GM23338 (cell line): ENCODE measurements around the gene SELENOT. TPM values are rescaled to one million over a fixed set of nuclear protein-coding genes. Genes with fewer than 3 reads are reported as not detected.

ENCODE experiments used
- ATAC-seq: fragments of 200-7000 bp; cut with Tn5 transposase; 3 replicates; pipeline ENCODE4 v1.9.1; 2020
- DNase-seq: peaks from one replicate; pipeline ENCODE4 v3.0.0-alpha.2; 2015; ENCODE audit warnings: low spot score
- H2AFZ ChIP-seq: fragments of 200-600 bp; sonication (generic); 2 replicates; pipeline ENCODE4 v1.8.0; 2016; ENCODE audit warnings: antibody characterized with exemption, mild to moderate bottlenecking, moderate library complexity
- H3F3A ChIP-seq: fragments of 200-600 bp; sonication (generic); replicated peaks from 2 replicates; pipeline ENCODE4 v1.8.0; 2017; ENCODE audit warnings: antibody characterized with exemption, mixed run types, low read depth
- H3K27ac ChIP-seq: fragments of 200-600 bp; sonication (generic); 2 replicates; pipeline ENCODE4 v1.6.1; 2016; ENCODE audit warnings: low read depth
- H3K27me3 ChIP-seq: fragments of 200-600 bp; sonication (generic); 2 replicates; pipeline ENCODE4 v1.8.0; 2016; ENCODE audit warnings: mild to moderate bottlenecking, mixed run types, moderate library complexity; ENCODE audit not compliant: insufficient read depth
- H3K36me3 ChIP-seq: fragments of 200-600 bp; sonication (generic); 2 replicates; pipeline ENCODE4 v1.8.0; 2016; ENCODE audit warnings: mild to moderate bottlenecking; ENCODE audit not compliant: insufficient read depth
- H3K4me1 ChIP-seq: fragments of 200-600 bp; sonication (generic); 2 replicates; pipeline ENCODE4 v1.8.0; 2016; ENCODE audit warnings: mild to moderate bottlenecking, moderate library complexity; ENCODE audit not compliant: insufficient read depth
- H3K4me2 ChIP-seq: fragments of 200-600 bp; sonication (generic); 2 replicates; pipeline ENCODE4 v1.7.1; 2017; ENCODE audit warnings: mixed run types
- H3K4me3 ChIP-seq: fragments of 200-600 bp; sonication (generic); 2 replicates; pipeline ENCODE4 v1.6.1; 2016; ENCODE audit warnings: mixed run types
- H3K79me2 ChIP-seq: fragments of 200-600 bp; sonication (generic); replicated peaks from 2 replicates; pipeline ENCODE4 v1.8.0; 2017; ENCODE audit warnings: mild to moderate bottlenecking; ENCODE audit not compliant: insufficient read depth
- H3K9me2 ChIP-seq: fragments of 200-600 bp; sonication (generic); 2 replicates; pipeline ENCODE4 v1.8.0; 2017; ENCODE audit not compliant: insufficient read depth
- H4K20me1 ChIP-seq: fragments of 200-600 bp; sonication (generic); replicated peaks from 2 replicates; pipeline ENCODE4 v1.8.0; 2017; ENCODE audit warnings: mild to moderate bottlenecking; ENCODE audit not compliant: insufficient read depth
- H3K27ac Mint-ChIP-seq: 2 replicates; pipeline ENCODE4 v1.8.0; 2020; ENCODE audit warnings: inconsistent platforms, mild to moderate bottlenecking, moderate library complexity, mixed read lengths
- H3K27me3 Mint-ChIP-seq: 3 replicates; pipeline ENCODE4 v1.8.0; 2022; ENCODE audit warnings: low read depth, mild to moderate bottlenecking, moderate library complexity, mixed read lengths, inconsistent platforms; ENCODE audit not compliant: insufficient read depth, poor library complexity
- H3K36me3 Mint-ChIP-seq: 3 replicates; pipeline ENCODE4 v1.8.0; 2021; ENCODE audit warnings: low read depth, mild to moderate bottlenecking, inconsistent platforms, moderate library complexity, mixed read lengths
- H3K4me1 Mint-ChIP-seq: 3 replicates; pipeline ENCODE4 v1.8.0; 2020; ENCODE audit warnings: mild to moderate bottlenecking, inconsistent platforms, mixed read lengths
- H3K4me3 Mint-ChIP-seq: 3 replicates; pipeline ENCODE4 v1.8.0; 2021; ENCODE audit warnings: moderate library complexity, mild to moderate bottlenecking, inconsistent platforms, mixed read lengths
- H3K9me3 Mint-ChIP-seq: 3 replicates; pipeline ENCODE4 v1.8.0; 2020; ENCODE audit warnings: moderate library complexity, mild to moderate bottlenecking, inconsistent platforms, mixed read lengths
- CREB1 ChIP-seq: fragments of 250-450 bp; sonication (Bioruptor Pico); IDR thresholded peaks from 2 replicates; pipeline ENCODE4 v1.5.0; 2020; ENCODE audit warnings: low read depth, mild to moderate bottlenecking, moderate library complexity
- EZH2 ChIP-seq: fragments of 200-600 bp; sonication (generic); IDR thresholded peaks from one replicate; pipeline ENCODE4 v1.8.0; 2017; ENCODE audit warnings: antibody characterized with exemption, mild to moderate bottlenecking, low read depth; ENCODE audit not compliant: unreplicated experiment
- EZH2phosphoT487 ChIP-seq: fragments of 200-600 bp; sonication (generic); IDR thresholded peaks from one replicate; pipeline ENCODE4 v1.8.1; 2018; ENCODE audit warnings: antibody characterized with exemption; ENCODE audit not compliant: unreplicated experiment
- JUNB ChIP-seq: IDR thresholded peaks from one replicate; pipeline ENCODE4 v1.6.1; 2016; ENCODE audit warnings: antibody characterized with exemption; ENCODE audit not compliant: unreplicated experiment
- NANOG ChIP-seq: IDR thresholded peaks from 2 replicates; pipeline ENCODE4 v1.6.1; 2016; ENCODE audit warnings: antibody characterized with exemption, borderline replicate concordance
- POLR2AphosphoS5 ChIP-seq: IDR thresholded peaks from 2 replicates; pipeline ENCODE4 v1.6.1; 2016; ENCODE audit warnings: antibody characterized with exemption, low read depth
- STAT1 ChIP-seq: IDR thresholded peaks from one replicate; pipeline ENCODE4 v1.6.1; 2016; ENCODE audit warnings: antibody characterized with exemption; ENCODE audit not compliant: unreplicated experiment
- ZNF114 ChIP-seq: fragments of 250-450 bp; sonication (Bioruptor Pico); IDR thresholded peaks from 2 replicates; pipeline ENCODE4 v1.5.0; 2020; ENCODE audit warnings: mild to moderate bottlenecking, moderate library complexity
- ZNF331 ChIP-seq: fragments of 250-450 bp; sonication (Bioruptor Pico); IDR thresholded peaks from 2 replicates; pipeline ENCODE4 v1.5.0; 2020; ENCODE audit warnings: low read depth, mild to moderate bottlenecking, moderate library complexity
- polyA plus RNA-seq: library from polyadenylated mRNA; unstranded; fragments of >200 nt; fragmentation: Nextera tagmentation; extraction: Ambion mirVana; gene quantifications from 2 replicates; pipeline ENCODE4 v1.2.1, GENCODE V29; 2016
- total RNA-seq: library from RNA; depleted of rRNA; stranded (reverse); fragments of >200 nt; shearing (Covaris generic); gene quantifications from 2 replicates; pipeline ENCODE4 v1.2.3, GENCODE V29; 2014
- TF ChIP-seq, protein P1 (sequence below): IDR thresholded peaks from 2 replicates; pipeline ENCODE4 v1.6.1; 2016; ENCODE audit warnings: antibody characterized with exemption
- TF ChIP-seq, protein P2 (sequence below), 2 experiments: fragments of 200-600 bp in 1 of 2; sonication (generic) in 1 of 2; conservative IDR thresholded peaks; 2 replicates each; pipeline versions ENCODE4 v1.5.1 to v1.6.1; 2016 to 2017; ENCODE audit warnings: antibody characterized with exemption in 2 of 2, low read depth in 2 of 2, mild to moderate bottlenecking in 2 of 2, moderate library complexity in 1 of 2
- TF ChIP-seq, protein P3 (sequence below): IDR thresholded peaks from one replicate; pipeline ENCODE4 v1.6.1; 2018; ENCODE audit warnings: antibody characterized with exemption; ENCODE audit not compliant: unreplicated experiment
- TF ChIP-seq, protein P4 (sequence below): fragments of 250-450 bp; sonication (Bioruptor Pico); IDR thresholded peaks from 2 replicates; pipeline ENCODE4 v1.5.0; 2020; ENCODE audit warnings: mild to moderate bottlenecking, moderate library complexity

The SELENOT gene
- total and polyA plus RNA-seq, 2 experiments from 2014 or later = 56.1 to 61.3 TPM

- DNase-seq (no peak), ATAC-seq (no peak)
- peaks cover 3% of the 10 kb centered on the region for H3K27me3 Mint-ChIP-seq
- Histone ChIP-seq H3K27ac (no peak overlapping the region), H3K4me1 (no peaks in the 10 kb centered on the region), H4K20me1 (0 out of 2 replicates have a peak, but pooled peaks cover 8% of the 10 kb centered on the region), H3K9me2 (no peaks in the 10 kb centered on the region), H3K4me3 (no peak overlapping the region), H3F3A (0 out of 2 replicates have a peak, but pooled peaks cover 3% of the 10 kb centered on the region), H3K4me2 (no peak overlapping the region), H3K27me3 (no peaks in the 10 kb centered on the region), H3K79me2 (peaks cover 4% of the 10 kb centered on the region; the same call in 1 of the 2 replicates), H3K36me3 (no peaks in the 10 kb centered on the region), H2AFZ (no peak overlapping the region)
- no peaks in the 10 kb centered on the region for H3K9me3 Mint-ChIP-seq
- no peak for TF ChIP-seq STAT1
- TF ChIP-seq, protein P1, sequence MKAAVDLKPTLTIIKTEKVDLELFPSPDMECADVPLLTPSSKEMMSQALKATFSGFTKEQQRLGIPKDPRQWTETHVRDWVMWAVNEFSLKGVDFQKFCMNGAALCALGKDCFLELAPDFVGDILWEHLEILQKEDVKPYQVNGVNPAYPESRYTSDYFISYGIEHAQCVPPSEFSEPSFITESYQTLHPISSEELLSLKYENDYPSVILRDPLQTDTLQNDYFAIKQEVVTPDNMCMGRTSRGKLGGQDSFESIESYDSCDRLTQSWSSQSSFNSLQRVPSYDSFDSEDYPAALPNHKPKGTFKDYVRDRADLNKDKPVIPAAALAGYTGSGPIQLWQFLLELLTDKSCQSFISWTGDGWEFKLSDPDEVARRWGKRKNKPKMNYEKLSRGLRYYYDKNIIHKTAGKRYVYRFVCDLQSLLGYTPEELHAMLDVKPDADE = no peak
- TF ChIP-seq ZNF114 = no peak
- TF ChIP-seq, protein P2, sequence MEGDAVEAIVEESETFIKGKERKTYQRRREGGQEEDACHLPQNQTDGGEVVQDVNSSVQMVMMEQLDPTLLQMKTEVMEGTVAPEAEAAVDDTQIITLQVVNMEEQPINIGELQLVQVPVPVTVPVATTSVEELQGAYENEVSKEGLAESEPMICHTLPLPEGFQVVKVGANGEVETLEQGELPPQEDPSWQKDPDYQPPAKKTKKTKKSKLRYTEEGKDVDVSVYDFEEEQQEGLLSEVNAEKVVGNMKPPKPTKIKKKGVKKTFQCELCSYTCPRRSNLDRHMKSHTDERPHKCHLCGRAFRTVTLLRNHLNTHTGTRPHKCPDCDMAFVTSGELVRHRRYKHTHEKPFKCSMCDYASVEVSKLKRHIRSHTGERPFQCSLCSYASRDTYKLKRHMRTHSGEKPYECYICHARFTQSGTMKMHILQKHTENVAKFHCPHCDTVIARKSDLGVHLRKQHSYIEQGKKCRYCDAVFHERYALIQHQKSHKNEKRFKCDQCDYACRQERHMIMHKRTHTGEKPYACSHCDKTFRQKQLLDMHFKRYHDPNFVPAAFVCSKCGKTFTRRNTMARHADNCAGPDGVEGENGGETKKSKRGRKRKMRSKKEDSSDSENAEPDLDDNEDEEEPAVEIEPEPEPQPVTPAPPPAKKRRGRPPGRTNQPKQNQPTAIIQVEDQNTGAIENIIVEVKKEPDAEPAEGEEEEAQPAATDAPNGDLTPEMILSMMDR (conservative IDR thresholded peaks at IDR 0.05; ENCODE audit: low read depth in 2 of 2) = no peak
- no peak for TF ChIP-seq JUNB
- TF ChIP-seq, protein P3, sequence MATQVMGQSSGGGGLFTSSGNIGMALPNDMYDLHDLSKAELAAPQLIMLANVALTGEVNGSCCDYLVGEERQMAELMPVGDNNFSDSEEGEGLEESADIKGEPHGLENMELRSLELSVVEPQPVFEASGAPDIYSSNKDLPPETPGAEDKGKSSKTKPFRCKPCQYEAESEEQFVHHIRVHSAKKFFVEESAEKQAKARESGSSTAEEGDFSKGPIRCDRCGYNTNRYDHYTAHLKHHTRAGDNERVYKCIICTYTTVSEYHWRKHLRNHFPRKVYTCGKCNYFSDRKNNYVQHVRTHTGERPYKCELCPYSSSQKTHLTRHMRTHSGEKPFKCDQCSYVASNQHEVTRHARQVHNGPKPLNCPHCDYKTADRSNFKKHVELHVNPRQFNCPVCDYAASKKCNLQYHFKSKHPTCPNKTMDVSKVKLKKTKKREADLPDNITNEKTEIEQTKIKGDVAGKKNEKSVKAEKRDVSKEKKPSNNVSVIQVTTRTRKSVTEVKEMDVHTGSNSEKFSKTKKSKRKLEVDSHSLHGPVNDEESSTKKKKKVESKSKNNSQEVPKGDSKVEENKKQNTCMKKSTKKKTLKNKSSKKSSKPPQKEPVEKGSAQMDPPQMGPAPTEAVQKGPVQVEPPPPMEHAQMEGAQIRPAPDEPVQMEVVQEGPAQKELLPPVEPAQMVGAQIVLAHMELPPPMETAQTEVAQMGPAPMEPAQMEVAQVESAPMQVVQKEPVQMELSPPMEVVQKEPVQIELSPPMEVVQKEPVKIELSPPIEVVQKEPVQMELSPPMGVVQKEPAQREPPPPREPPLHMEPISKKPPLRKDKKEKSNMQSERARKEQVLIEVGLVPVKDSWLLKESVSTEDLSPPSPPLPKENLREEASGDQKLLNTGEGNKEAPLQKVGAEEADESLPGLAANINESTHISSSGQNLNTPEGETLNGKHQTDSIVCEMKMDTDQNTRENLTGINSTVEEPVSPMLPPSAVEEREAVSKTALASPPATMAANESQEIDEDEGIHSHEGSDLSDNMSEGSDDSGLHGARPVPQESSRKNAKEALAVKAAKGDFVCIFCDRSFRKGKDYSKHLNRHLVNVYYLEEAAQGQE = no peak
- TF ChIP-seq POLR2AphosphoS5 = no peak
- TF ChIP-seq EZH2 = no peak
- TF ChIP-seq, protein P4, sequence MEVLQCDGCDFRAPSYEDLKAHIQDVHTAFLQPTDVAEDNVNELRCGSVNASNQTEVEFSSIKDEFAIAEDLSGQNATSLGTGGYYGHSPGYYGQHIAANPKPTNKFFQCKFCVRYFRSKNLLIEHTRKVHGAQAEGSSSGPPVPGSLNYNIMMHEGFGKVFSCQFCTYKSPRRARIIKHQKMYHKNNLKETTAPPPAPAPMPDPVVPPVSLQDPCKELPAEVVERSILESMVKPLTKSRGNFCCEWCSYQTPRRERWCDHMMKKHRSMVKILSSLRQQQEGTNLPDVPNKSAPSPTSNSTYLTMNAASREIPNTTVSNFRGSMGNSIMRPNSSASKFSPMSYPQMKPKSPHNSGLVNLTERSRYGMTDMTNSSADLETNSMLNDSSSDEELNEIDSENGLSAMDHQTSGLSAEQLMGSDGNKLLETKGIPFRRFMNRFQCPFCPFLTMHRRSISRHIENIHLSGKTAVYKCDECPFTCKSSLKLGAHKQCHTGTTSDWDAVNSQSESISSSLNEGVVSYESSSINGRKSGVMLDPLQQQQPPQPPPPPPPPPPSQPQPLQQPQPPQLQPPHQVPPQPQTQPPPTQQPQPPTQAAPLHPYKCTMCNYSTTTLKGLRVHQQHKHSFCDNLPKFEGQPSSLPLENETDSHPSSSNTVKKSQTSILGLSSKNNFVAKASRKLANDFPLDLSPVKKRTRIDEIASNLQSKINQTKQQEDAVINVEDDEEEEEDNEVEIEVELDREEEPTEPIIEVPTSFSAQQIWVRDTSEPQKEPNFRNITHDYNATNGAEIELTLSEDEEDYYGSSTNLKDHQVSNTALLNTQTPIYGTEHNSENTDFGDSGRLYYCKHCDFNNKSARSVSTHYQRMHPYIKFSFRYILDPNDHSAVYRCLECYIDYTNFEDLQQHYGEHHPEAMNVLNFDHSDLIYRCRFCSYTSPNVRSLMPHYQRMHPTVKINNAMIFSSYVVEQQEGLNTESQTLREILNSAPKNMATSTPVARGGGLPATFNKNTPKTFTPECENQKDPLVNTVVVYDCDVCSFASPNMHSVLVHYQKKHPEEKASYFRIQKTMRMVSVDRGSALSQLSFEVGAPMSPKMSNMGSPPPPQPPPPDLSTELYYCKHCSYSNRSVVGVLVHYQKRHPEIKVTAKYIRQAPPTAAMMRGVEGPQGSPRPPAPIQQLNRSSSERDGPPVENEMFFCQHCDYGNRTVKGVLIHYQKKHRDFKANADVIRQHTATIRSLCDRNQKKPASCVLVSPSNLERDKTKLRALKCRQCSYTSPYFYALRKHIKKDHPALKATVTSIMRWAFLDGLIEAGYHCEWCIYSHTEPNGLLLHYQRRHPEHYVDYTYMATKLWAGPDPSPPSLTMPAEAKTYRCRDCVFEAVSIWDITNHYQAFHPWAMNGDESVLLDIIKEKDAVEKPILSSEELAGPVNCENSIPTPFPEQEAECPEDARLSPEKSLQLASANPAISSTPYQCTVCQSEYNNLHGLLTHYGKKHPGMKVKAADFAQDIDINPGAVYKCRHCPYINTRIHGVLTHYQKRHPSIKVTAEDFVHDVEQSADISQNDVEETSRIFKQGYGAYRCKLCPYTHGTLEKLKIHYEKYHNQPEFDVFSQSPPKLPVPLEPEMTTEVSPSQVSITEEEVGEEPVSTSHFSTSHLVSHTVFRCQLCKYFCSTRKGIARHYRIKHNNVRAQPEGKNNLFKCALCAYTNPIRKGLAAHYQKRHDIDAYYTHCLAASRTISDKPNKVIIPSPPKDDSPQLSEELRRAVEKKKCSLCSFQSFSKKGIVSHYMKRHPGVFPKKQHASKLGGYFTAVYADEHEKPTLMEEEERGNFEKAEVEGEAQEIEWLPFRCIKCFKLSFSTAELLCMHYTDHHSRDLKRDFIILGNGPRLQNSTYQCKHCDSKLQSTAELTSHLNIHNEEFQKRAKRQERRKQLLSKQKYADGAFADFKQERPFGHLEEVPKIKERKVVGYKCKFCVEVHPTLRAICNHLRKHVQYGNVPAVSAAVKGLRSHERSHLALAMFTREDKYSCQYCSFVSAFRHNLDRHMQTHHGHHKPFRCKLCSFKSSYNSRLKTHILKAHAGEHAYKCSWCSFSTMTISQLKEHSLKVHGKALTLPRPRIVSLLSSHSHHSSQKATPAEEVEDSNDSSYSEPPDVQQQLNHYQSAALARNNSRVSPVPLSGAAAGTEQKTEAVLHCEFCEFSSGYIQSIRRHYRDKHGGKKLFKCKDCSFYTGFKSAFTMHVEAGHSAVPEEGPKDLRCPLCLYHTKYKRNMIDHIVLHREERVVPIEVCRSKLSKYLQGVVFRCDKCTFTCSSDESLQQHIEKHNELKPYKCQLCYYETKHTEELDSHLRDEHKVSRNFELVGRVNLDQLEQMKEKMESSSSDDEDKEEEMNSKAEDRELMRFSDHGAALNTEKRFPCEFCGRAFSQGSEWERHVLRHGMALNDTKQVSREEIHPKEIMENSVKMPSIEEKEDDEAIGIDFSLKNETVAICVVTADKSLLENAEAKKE (CRISPR knock-in tag) = no peak
- no peak for TF ChIP-seq NANOG
- TF ChIP-seq CREB1 (CRISPR knock-in tag) = no peak
- no peak for TF ChIP-seq EZH2phosphoT487
- TF ChIP-seq ZNF331 = no peak
- peaks cover 14% of the 10 kb centered on the region; the same call in 2 of the 3 replicates for H3K36me3 Mint-ChIP-seq
- no peak overlapping the region for H3K27ac Mint-ChIP-seq
- peaks cover 4% of the 10 kb centered on the region; the same call in 2 of the 3 replicates for H3K4me1 Mint-ChIP-seq
- H3K4me3 Mint-ChIP-seq = no peak overlapping the region
Observed at GRCh38 chr3:150589759-150590158, 13.4 kb upstream of the SELENOT start.
